GM12892 (cell line): ENCODE results near the gene GRAMD2A.

ENCODE experiments used
- POLR2A ChIP-seq: IDR thresholded peaks from 2 replicates; pipeline ENCODE4 v1.6.1; 2011; ENCODE audit warnings: low read depth, low read length, control low read depth
- TAF1 ChIP-seq: IDR thresholded peaks from 2 replicates; pipeline ENCODE4 v1.6.1; 2011; ENCODE audit warnings: low read depth, mild to moderate bottlenecking, control low read depth, low read length, borderline replicate concordance

DNA sequence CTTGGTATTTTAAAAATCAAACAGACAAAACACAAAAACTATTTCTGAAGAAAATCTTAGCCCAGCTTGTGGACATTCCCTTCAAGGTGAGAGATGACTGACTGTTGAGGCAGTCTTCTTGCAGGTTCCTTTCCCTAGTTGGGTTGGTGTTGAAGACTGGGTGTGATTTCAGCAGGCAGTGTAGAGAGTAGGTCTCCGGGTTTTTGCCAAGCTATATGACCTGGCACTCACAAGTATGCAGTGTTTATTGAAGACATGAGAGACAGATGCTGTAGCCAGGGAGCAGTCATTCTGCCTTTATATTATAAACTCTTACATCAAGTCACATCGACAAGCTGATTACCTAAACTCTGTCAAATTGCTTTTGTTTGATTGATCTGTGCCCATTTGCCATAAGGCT, 61.9 kb downstream of the GRAMD2A start:
- TF ChIP-seq POLR2A (no peak), TAF1 (no peak)
